SK-N-SH (cell line): ENCODE results near the gene TP53TG5.

Experiments used
- CTCF ChIP-seq: fragments of 200-600 bp; sonication (generic); IDR thresholded peaks from 2 replicates; pipeline ENCODE4 v1.6.1; 2017; ENCODE audit warnings: antibody characterized with exemption, mild to moderate bottlenecking, moderate library complexity
- EZH2phosphoT487 ChIP-seq: fragments of 200-600 bp; sonication (generic); IDR thresholded peaks from 2 replicates; pipeline ENCODE4 v1.6.1; 2017; ENCODE audit warnings: low read depth, mixed run types, mild to moderate bottlenecking, antibody characterized with exemption, moderate library complexity, borderline replicate concordance
- IRF3 ChIP-seq: fragments of 150-350 bp; IDR thresholded peaks from 2 replicates; pipeline ENCODE4 v1.6.1; 2016; ENCODE audit warnings: mild to moderate bottlenecking, low read depth, low read length
- MAX ChIP-seq: IDR thresholded peaks from 2 replicates; pipeline ENCODE4 v1.4.0; 2012; ENCODE audit warnings: low read depth
- RCOR1 ChIP-seq: fragments of 150-350 bp; IDR thresholded peaks from 2 replicates; pipeline ENCODE4 v1.6.1; 2017; ENCODE audit warnings: antibody characterized with exemption, low read length
- SIN3A ChIP-seq: IDR thresholded peaks from 2 replicates; pipeline ENCODE4 v1.6.1; 2012; ENCODE audit warnings: low read depth, mild to moderate bottlenecking, low read length, moderate library complexity, borderline replicate concordance
- TAF1 ChIP-seq: IDR thresholded peaks from 2 replicates; pipeline ENCODE4 v1.6.1; 2012; ENCODE audit warnings: low read depth, mild to moderate bottlenecking, low read length, moderate library complexity, borderline replicate concordance
- YY1 ChIP-seq: IDR thresholded peaks from 2 replicates; pipeline ENCODE4 v1.4.0; 2012; ENCODE audit warnings: low read depth, mild to moderate bottlenecking

- TF ChIP-seq EZH2phosphoT487 (no peak), CTCF (no peak), SIN3A (no peak), TAF1 (no peak), IRF3 (no peak), RCOR1 (peak; percentile 95), MAX (no peak), YY1 (no peak)
Observed at GRCh38 chr20:45427236-45428149, 49.4 kb upstream of the TP53TG5 start.
